ENCODE data around the gene CHST12. TPM values are rescaled to one million over a fixed set of nuclear protein-coding genes. Genes with fewer than 3 reads are reported as not detected.
"Not testable (repeated sequence)": the region's sequence is repeated elsewhere in the genome, so short reads cannot be mapped to it uniquely, and the experiment has no call there.

CHST12 gene
- total RNA-seq, 1 donor from 2014 or later: 15.3 TPM

GRCh38 chr7:2465928-2466327 lies 62.5 kb downstream of the CHST12 start:
- no peak for DNase-seq
- no peak for TF ChIP-seq CTCF (IDR thresholded peaks at IDR 0.05; ENCODE audit: borderline replicate concordance)
- no peaks in the 10 kb centered on the region for H3K36me3 ChIP-seq
- no peak overlapping the region for H3K27ac ChIP-seq (replicated peaks)
- peaks cover 10% of the 10 kb centered on the region for H3K27me3 ChIP-seq (ENCODE audit: low read depth)
- H3K4me1 ChIP-seq: peaks cover 4% of the 10 kb centered on the region
- intact Hi-C loops (cut with micrococcal nuclease): no loop called here
- H3K4me3 ChIP-seq: no peak overlapping the region
- H3K9me3 ChIP-seq (replicated peaks): no peaks in the 10 kb centered on the region

- H3K9me3 ChIP-seq (replicated peaks): no peaks in the 10 kb centered on the region
- no peak for TF ChIP-seq CTCF (IDR thresholded peaks at IDR 0.05; ENCODE audit: borderline replicate concordance)
- H3K27me3 ChIP-seq (ENCODE audit: low read depth): peaks cover 17% of the 10 kb centered on the region
- peaks cover 12% of the 10 kb centered on the region for H3K4me1 ChIP-seq
- no peak overlapping the region for H3K4me3 ChIP-seq
- H3K27ac ChIP-seq (replicated peaks): no peak overlapping the region
- DNase-seq: no peak
- intact Hi-C loops (cut with micrococcal nuclease): no loop called here
- no peaks in the 10 kb centered on the region for H3K36me3 ChIP-seq
Measured at GRCh38 chr7:2466675-2467074, 63.3 kb downstream of the CHST12 start.

GRCh38 chr7:2468227-2468626 lies 64.8 kb downstream of the CHST12 start:
- TF ChIP-seq CTCF (IDR thresholded peaks at IDR 0.05; ENCODE audit: borderline replicate concordance): no peak
- Histone ChIP-seq H3K9me3 (replicated peaks) (no peaks in the 10 kb centered on the region), H3K4me3 (no peak overlapping the region), H3K36me3 (no peaks in the 10 kb centered on the region), H3K27me3 (ENCODE audit: low read depth) (peaks cover 22% of the 10 kb centered on the region), H3K4me1 (peaks cover 15% of the 10 kb centered on the region), H3K27ac (replicated peaks) (no peak overlapping the region)
- intact Hi-C loops (cut with micrococcal nuclease): no loop called here
- DNase-seq: no peak

GRCh38 chr7:2469460-2470203 lies 66.2 kb downstream of the CHST12 start:
- peaks cover 22% of the 10 kb centered on the region for H3K27me3 ChIP-seq (ENCODE audit: low read depth)
- H3K4me3 ChIP-seq; H3K27ac ChIP-seq (replicated peaks); intact Hi-C loops (cut with micrococcal nuclease); H3K36me3 ChIP-seq; H3K9me3 ChIP-seq (replicated peaks); DNase-seq: not testable (repeated sequence)
- peaks cover 15% of the 10 kb centered on the region for H3K4me1 ChIP-seq

GRCh38 chr7:2470204-2471021 lies 67.0 kb downstream of the CHST12 start:
- Histone ChIP-seq H3K27me3 (ENCODE audit: low read depth) (peaks cover 22% of the 10 kb centered on the region), H3K27ac (replicated peaks) (peak overlapping the region; percentile 47), H3K4me1 (peaks cover 15% of the 10 kb centered on the region), H3K36me3 (no peaks in the 10 kb centered on the region), H3K4me3 (no peak overlapping the region), H3K9me3 (replicated peaks) (no peaks in the 10 kb centered on the region)
- intact Hi-C loops (cut with micrococcal nuclease): no loop called here
- DNase-seq: no peak
- TF ChIP-seq CTCF (IDR thresholded peaks at IDR 0.05; ENCODE audit: borderline replicate concordance): no peak

GRCh38 chr7:2471022-2471329 lies 67.6 kb downstream of the CHST12 start:
- peak overlapping the region; percentile 47 for H3K27ac ChIP-seq (replicated peaks)
- no peak for TF ChIP-seq CTCF (IDR thresholded peaks at IDR 0.05; ENCODE audit: borderline replicate concordance)
- intact Hi-C loops (cut with micrococcal nuclease): no loop called here
- no peaks in the 10 kb centered on the region for H3K9me3 ChIP-seq (replicated peaks)
- H3K4me3 ChIP-seq: no peak overlapping the region
- H3K36me3 ChIP-seq: no peaks in the 10 kb centered on the region
- H3K27me3 ChIP-seq (ENCODE audit: low read depth): peaks cover 22% of the 10 kb centered on the region
- no peak for DNase-seq
- H3K4me1 ChIP-seq: peaks cover 15% of the 10 kb centered on the region

Measured in left ventricle myocardium inferior (tissue), 1 donor.